Measurements from ENCODE around the gene PIGV.
A peak's percentile ranks its signal among the peaks of the same experiment; 100 is the strongest.

Gene PIGV

DNA sequence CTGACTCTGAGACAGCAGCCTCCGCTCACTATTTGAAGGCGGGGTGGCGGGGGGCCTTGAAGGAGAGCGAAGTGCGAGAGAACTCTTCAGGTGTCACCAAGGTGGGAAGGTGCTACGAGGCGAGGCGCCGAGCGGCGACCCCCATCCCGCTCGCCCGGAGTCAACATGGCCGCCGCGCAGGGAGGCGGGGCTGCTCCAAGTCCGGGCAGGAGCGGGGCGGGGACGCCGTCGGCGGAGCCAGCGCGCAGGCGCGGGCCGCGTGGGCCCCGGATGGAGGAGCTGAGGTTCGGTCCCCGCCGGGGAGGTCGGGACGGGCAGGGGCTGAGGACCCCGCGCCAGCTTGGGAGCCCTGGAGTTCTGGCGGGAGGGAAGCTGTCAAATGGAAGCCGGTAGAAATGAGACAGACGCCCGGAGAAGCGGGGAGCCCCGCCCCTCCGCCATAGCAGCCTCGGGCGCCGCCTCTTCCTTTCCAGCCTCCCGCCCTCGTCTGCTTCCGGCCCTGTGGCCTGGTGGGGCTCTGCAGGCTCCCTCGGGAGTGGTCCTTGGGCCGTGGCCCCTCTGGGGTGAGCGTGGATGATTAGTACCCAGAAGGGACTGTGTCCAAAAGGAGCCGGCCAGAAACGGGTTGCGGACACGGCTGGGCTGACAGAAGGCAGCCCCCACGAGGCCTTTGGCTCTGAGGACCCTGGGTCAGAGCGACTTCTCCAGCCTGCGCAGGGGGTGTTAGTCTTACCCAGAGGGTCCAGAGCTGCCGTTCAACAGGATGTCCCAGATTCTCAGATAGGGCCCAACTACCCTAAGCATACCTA lies at the start of gene PIGV:
Gene PIGV (plus strand): TSS at position 245 of the 809 bp plus-strand sequence. CDS start 2,866 bp downstream, outside the sequence.
- Histone ChIP-seq H3K4me3 (ENCODE audit: low read length) (peak within 1 kb of the TSS; percentile 88), H3K9ac (ENCODE audit: low read length) (peak within 1 kb of the TSS; percentile 99), H3K36me3 (ENCODE audit: control insufficient read depth, insufficient read depth, low read length) (no peaks in the 10 kb centered on the region), H3K9me3 (ENCODE audit: control insufficient read depth, low read length) (no peaks in the 10 kb centered on the region), H3K27me3 (ENCODE audit: control insufficient read depth, insufficient read depth, low read length) (no peaks in the 10 kb centered on the region), H3K4me1 (ENCODE audit: control insufficient read depth, insufficient read depth, low read length) (peaks cover 51% of the 10 kb centered on the region)

DNA sequence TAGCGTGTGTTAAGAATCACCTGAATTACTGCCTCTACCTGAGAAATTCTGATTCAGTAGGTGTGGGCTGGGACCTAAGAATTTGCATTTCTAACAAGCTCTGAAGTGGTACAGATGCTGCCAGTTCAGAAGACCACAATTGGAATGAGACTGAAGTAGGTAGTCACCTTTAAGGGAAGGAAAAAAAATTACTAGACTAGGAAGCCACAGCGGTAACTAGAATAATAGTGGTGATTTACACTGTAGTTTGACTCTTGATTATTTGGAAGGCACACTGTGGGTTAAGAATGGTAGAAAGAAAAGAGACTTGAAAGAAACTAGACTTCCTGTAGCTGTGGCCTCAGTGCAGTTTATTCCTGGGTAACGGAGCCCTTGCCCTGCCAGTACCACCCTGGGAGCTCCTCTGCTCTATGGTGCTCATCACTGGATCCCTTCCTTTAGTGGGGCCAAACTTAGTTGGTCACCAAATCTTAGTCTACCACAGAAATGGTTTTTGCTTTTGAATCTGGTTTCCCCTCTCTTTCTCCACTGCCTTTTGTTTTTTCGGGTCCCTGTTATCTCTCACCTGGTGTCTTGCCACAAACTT lies 48.3 kb upstream of the PIGV start:
- Histone ChIP-seq H3K9me3 (ENCODE audit: control insufficient read depth, low read length) (no peaks in the 10 kb centered on the region), H3K36me3 (ENCODE audit: control insufficient read depth, insufficient read depth, low read length) (peaks cover 5% of the 10 kb centered on the region), H3K4me1 (ENCODE audit: control insufficient read depth, insufficient read depth, low read length) (peaks cover 7% of the 10 kb centered on the region), H3K27me3 (ENCODE audit: control insufficient read depth, insufficient read depth, low read length) (no peaks in the 10 kb centered on the region), H3K9ac (ENCODE audit: low read length) (no peak overlapping the region), H3K4me3 (ENCODE audit: low read length) (no peak overlapping the region)

DNA sequence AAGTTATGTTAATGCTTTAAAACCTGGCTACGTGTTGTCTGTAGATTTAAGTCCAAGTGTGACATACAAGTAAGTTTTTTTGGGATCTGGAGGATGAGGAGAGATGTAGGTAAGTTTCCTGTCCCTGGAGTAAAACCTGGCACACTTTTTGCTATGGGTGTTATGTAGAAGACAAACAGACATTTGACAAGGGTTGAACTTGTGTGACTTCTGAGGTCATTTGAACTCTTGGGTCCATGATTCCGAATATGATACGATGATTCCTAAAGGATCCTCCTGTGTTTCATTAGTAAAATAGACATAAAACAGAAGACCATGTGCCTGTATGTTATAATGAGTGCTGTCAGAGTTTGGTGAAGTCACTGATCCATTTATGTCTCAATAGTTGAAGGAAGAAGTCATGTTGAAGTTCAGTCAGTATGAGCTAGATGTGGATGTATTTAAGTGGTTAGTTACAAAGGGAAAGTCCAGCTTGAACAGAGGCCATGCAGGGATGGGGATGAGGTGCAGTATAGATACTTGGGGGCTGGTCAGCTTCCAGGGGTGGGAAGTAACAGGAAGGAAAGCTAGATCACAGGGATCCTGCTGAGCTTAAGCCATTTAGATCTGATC lies 47.6 kb upstream of the PIGV start:
- Histone ChIP-seq H3K9ac (ENCODE audit: low read length) (no peak overlapping the region), H3K4me1 (ENCODE audit: control insufficient read depth, insufficient read depth, low read length) (peaks cover 7% of the 10 kb centered on the region), H3K36me3 (ENCODE audit: control insufficient read depth, insufficient read depth, low read length) (peaks cover 5% of the 10 kb centered on the region), H3K4me3 (ENCODE audit: low read length) (no peak overlapping the region), H3K9me3 (ENCODE audit: control insufficient read depth, low read length) (no peaks in the 10 kb centered on the region), H3K27me3 (ENCODE audit: control insufficient read depth, insufficient read depth, low read length) (no peaks in the 10 kb centered on the region)

DNA sequence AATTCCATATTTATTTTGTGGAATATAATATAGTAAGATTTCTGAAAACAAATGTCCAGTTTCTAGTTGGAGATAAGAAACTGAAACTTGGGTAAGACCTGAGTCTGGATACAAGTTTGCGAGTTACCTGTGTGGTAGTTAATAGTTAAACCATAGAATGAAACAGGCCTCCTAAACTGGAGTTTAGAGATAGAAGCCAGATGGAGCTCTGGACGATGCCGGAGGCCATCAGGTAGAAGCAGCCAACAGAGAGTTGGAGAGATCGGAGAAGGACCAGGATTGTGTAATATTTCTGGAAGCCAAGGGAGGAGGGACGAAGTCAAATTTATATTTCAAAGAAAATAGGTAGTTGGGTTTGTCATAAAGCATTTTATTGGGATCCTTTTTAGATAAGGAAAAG lies 46.8 kb upstream of the PIGV start:
- H3K4me1 ChIP-seq (ENCODE audit: control insufficient read depth, insufficient read depth, low read length) = peaks cover 7% of the 10 kb centered on the region
- H3K36me3 ChIP-seq (ENCODE audit: control insufficient read depth, insufficient read depth, low read length) = no peaks in the 10 kb centered on the region
- H3K9me3 ChIP-seq (ENCODE audit: control insufficient read depth, low read length) = no peaks in the 10 kb centered on the region

DNA sequence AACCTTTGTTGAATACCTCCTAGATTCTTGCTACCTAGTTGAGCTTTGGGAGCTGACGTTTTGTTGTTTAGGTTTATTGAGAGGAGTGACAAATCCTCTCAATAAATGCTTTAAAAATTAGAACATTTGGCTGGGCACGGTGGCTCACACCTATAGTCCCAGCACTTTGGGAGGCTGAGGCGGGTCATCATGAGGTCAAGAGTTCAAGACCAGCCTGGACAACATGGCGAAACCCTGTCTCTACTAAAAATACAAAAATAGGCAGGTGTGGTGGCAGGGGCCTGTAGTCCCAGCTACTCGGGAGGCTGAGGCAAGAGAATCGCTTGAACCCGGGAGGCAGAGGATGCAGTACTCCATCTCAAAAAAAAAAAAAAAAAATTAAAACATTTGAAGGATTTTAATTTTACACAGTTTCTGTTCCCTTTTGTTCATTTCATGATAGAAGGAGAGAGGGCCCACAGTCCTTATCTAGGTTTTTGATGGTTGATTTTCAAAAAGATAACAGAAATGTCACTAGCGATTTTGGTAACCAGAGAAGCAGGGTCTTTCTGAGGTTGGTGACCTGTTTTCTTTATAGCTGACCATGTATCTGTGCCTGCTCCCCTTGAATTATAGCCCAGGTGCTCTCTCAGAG lies 44.2 kb upstream of the PIGV start:
- H3K9me3 ChIP-seq (ENCODE audit: control insufficient read depth, low read length) = no peaks in the 10 kb centered on the region
- no peak overlapping the region for H3K4me3 ChIP-seq (ENCODE audit: low read length)
- H3K27me3 ChIP-seq (ENCODE audit: control insufficient read depth, insufficient read depth, low read length) = no peaks in the 10 kb centered on the region
- H3K4me1 ChIP-seq (ENCODE audit: control insufficient read depth, insufficient read depth, low read length) = peaks cover 7% of the 10 kb centered on the region
- H3K9ac ChIP-seq (ENCODE audit: low read length) = no peak overlapping the region
- no peaks in the 10 kb centered on the region for H3K36me3 ChIP-seq (ENCODE audit: control insufficient read depth, insufficient read depth, low read length)

More for the DNA sequence above, 46.8 kb upstream of the PIGV start:
- Histone ChIP-seq H3K4me3 (ENCODE audit: low read length) (no peak overlapping the region), H3K9ac (ENCODE audit: low read length) (no peak overlapping the region), H3K27me3 (ENCODE audit: control insufficient read depth, insufficient read depth, low read length) (no peaks in the 10 kb centered on the region)

DNA sequence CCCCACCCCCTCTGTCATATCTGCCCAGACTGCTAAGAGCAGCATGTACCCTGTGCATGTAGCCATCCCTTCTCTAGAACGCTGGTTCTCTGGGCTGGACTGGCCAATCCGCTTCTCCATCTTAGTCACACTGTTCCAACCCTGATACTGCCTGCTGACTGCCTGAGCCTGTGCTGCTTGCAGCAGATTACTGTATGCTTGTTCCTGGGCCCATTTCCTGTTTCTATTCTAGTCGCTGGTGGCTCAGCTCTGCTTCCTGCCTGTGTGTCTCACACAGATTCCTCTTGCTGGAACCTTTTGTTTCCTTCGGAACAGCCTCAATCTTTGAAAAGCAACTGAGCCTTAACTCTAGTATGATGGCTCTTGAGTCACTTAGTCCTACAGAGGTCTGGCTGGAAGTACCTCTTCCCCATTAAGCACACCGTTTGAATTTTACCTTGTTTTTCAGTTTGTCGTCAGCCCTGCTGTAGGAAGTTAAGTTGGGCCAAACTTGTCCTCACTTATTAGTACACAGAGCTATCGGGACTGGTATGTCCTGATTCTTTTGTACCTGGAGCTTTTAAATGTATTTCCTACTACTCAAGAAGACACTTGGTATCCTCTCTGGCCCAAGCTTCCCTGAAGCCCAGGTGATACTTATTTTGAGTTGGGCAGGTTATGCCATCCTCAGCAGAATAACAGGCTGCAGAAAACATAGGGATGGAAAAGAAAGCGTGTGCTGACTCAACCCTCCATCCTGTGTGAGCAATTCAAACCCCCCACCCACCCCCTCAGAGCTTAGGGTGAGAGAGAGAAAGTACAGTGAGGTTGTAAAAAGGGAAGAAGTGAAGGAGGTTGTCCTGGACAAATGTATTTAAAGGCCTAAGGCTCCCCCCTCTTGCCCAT lies 43.4 kb upstream of the PIGV start:
- Histone ChIP-seq H3K36me3 (ENCODE audit: control insufficient read depth, insufficient read depth, low read length) (no peaks in the 10 kb centered on the region), H3K9ac (ENCODE audit: low read length) (no peak overlapping the region), H3K4me3 (ENCODE audit: low read length) (no peak overlapping the region), H3K27me3 (ENCODE audit: control insufficient read depth, insufficient read depth, low read length) (no peaks in the 10 kb centered on the region), H3K4me1 (ENCODE audit: control insufficient read depth, insufficient read depth, low read length) (peaks cover 7% of the 10 kb centered on the region), H3K9me3 (ENCODE audit: control insufficient read depth, low read length) (no peaks in the 10 kb centered on the region)

DNA sequence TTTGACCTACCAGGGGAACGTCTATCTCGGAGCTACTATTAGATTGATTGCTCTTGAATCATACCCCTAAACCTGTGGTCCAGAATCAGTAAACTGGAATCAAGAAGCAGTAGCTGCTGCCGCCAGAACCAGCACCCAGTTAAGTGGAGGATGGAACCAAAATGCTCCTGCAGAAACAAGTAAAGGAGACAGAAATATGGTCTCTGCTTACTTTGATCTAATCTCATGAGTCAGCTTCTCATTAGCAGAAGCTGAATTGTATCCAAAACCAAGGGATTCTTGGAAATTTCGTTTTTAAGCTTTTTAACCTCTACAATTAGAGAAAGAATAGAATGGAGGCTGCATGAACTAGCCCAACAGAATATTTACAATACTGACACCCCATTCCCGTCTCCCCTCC lies 42.6 kb upstream of the PIGV start:
- Histone ChIP-seq H3K4me1 (ENCODE audit: control insufficient read depth, insufficient read depth, low read length) (peaks cover 8% of the 10 kb centered on the region), H3K9ac (ENCODE audit: low read length) (no peak overlapping the region), H3K36me3 (ENCODE audit: control insufficient read depth, insufficient read depth, low read length) (peaks cover 2% of the 10 kb centered on the region), H3K4me3 (ENCODE audit: low read length) (no peak overlapping the region), H3K27me3 (ENCODE audit: control insufficient read depth, insufficient read depth, low read length) (no peaks in the 10 kb centered on the region), H3K9me3 (ENCODE audit: control insufficient read depth, low read length) (no peaks in the 10 kb centered on the region)

DNA sequence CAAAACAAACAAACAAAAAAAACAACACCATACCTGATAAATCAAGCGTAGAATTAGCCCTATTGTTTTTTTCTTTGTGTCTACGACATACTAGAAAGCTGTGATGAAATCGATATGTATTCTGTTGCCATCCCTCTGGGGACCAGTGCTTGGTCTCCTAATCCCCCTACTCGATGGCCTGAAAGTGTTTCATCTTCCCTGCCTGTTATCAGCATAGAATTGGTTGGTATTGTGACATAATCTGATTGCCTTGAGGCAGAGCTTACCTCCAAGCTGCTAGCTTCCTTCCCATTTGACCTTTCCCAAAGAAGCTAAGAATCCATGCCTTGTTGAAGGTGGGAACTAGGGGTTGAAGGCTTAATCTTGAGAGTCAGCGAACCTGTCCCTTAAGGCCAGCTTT lies 40.7 kb upstream of the PIGV start:
- no peak overlapping the region for H3K4me3 ChIP-seq (ENCODE audit: low read length)
- H3K36me3 ChIP-seq (ENCODE audit: control insufficient read depth, insufficient read depth, low read length) = peaks cover 3% of the 10 kb centered on the region
- no peak overlapping the region for H3K9ac ChIP-seq (ENCODE audit: low read length)
- no peaks in the 10 kb centered on the region for H3K9me3 ChIP-seq (ENCODE audit: control insufficient read depth, low read length)
- peaks cover 7% of the 10 kb centered on the region for H3K4me1 ChIP-seq (ENCODE audit: control insufficient read depth, insufficient read depth, low read length)
- H3K27me3 ChIP-seq (ENCODE audit: control insufficient read depth, insufficient read depth, low read length) = no peaks in the 10 kb centered on the region

DNA sequence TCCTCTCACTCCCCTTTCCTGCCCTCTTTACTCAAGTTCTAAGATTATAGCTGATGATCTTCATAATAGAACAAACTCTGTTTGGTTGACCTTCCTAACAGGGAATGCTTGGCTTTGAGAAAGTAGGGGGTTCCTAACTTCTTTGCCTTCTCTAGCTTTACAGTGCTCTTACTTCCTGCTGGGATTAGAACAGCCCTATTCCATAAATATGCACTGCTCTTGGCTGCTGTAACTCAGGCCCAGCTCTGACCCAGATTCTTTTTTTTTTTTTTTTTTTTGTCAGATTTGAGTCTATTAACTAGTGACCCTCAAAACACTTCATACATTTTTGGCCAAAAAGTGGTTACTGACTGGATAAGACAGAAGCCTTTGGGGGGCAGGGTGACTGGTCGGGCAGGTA lies 39.4 kb upstream of the PIGV start:
- Histone ChIP-seq H3K36me3 (ENCODE audit: control insufficient read depth, insufficient read depth, low read length) (peaks cover 3% of the 10 kb centered on the region), H3K9ac (ENCODE audit: low read length) (no peak overlapping the region), H3K4me3 (ENCODE audit: low read length) (no peak overlapping the region), H3K9me3 (ENCODE audit: control insufficient read depth, low read length) (no peaks in the 10 kb centered on the region), H3K4me1 (ENCODE audit: control insufficient read depth, insufficient read depth, low read length) (peaks cover 7% of the 10 kb centered on the region), H3K27me3 (ENCODE audit: control insufficient read depth, insufficient read depth, low read length) (no peaks in the 10 kb centered on the region)

DNA sequence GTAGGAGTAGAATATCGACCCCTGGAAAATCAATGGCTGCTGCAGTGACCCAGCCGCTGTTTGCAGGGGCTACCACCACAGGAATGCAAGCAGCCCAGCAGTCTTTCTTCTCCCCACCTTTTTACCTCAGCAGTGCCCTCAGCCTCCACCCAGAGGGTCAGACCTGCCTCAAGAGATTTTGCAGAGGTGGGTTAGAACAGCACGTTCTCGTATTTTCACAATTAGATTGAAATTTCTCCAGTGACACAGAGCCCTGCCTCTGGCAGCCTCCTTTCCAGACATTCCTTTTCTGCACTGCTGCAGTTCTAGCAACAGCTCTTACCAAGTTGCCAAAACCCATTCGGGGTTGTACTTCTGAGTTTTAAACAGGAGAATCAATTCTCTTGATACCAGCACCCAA lies 38.3 kb upstream of the PIGV start:
- H3K4me1 ChIP-seq (ENCODE audit: control insufficient read depth, insufficient read depth, low read length) = peaks cover 7% of the 10 kb centered on the region
- no peak overlapping the region for H3K9ac ChIP-seq (ENCODE audit: low read length)
- no peaks in the 10 kb centered on the region for H3K27me3 ChIP-seq (ENCODE audit: control insufficient read depth, insufficient read depth, low read length)
- H3K36me3 ChIP-seq (ENCODE audit: control insufficient read depth, insufficient read depth, low read length) = peaks cover 3% of the 10 kb centered on the region
- no peak overlapping the region for H3K4me3 ChIP-seq (ENCODE audit: low read length)
- no peaks in the 10 kb centered on the region for H3K9me3 ChIP-seq (ENCODE audit: control insufficient read depth, low read length)

DNA sequence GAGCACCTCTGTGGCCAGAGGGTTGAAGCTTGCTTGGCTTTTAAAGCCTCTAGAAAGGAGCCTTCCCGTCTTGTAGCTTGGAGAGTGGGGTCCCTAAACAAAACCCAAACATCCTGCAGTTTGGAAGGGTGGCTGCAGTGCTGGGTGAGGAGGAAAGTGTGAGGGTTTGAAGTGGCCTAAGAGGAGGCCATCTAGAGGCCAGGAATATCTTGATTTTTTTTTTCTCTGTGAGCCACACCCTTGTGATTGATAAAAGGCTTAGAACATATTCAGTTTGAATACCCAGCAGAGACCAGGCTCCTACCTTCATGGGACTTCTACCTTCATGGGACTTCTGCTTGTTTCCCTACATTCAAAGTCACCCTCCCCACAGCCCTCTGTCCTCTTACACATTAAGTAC lies 37.3 kb upstream of the PIGV start:
- H3K4me3 ChIP-seq (ENCODE audit: low read length) = no peak overlapping the region
- no peaks in the 10 kb centered on the region for H3K9me3 ChIP-seq (ENCODE audit: control insufficient read depth, low read length)
- H3K27me3 ChIP-seq (ENCODE audit: control insufficient read depth, insufficient read depth, low read length) = no peaks in the 10 kb centered on the region
- H3K9ac ChIP-seq (ENCODE audit: low read length) = no peak overlapping the region
- H3K4me1 ChIP-seq (ENCODE audit: control insufficient read depth, insufficient read depth, low read length) = peaks cover 7% of the 10 kb centered on the region
- H3K36me3 ChIP-seq (ENCODE audit: control insufficient read depth, insufficient read depth, low read length) = peaks cover 3% of the 10 kb centered on the region
